Neural cell (in vitro differentiated cells): ENCODE data around the gene RSPRY1. TPM values are rescaled to one million over a fixed set of nuclear protein-coding genes. Genes with fewer than 3 reads are reported as not detected.
A peak's percentile ranks its signal among the peaks of the same experiment; 100 is the strongest.

Source experiments
- H2AFZ ChIP-seq: fragments of 200-600, 300-800 bp; sonication (generic), shearing (Covaris generic); 2 replicates; pipeline ENCODE4 v1.6.0; 2014; ENCODE audit warnings: low read depth, mild to moderate bottlenecking, antibody characterized with exemption, low read length, moderate library complexity
- H3F3A ChIP-seq: fragments of 200-600 bp; shearing (Covaris generic); 2 replicates; pipeline ENCODE4 v1.6.1; 2016; ENCODE audit warnings: mild to moderate bottlenecking, moderate library complexity, mixed read lengths, antibody characterized with exemption, low read length; ENCODE audit not compliant: insufficient read depth, poor library complexity, severe bottlenecking
- H3K27ac ChIP-seq: fragments of 200-600, 300-800 bp; sonication (generic), shearing (Covaris generic); 2 replicates; pipeline ENCODE4 v1.5.1; 2014; ENCODE audit warnings: mild to moderate bottlenecking, low read length, moderate library complexity
- H3K27me3 ChIP-seq: fragments of 300-800, 200-600 bp; sonication (generic), shearing (Covaris generic); 2 replicates; pipeline ENCODE4 v1.6.0; 2014; ENCODE audit warnings: mild to moderate bottlenecking, low read depth, low read length, moderate library complexity; ENCODE audit not compliant: insufficient read depth
- H3K36me3 ChIP-seq: fragments of 300-800, 200-600 bp; sonication (generic), shearing (Covaris generic); 2 replicates; pipeline ENCODE4 v1.5.1; 2014; ENCODE audit warnings: mild to moderate bottlenecking, antibody characterized with exemption, low read length, moderate library complexity; ENCODE audit not compliant: insufficient read depth
- H3K4me2 ChIP-seq: fragments of 300-800, 200-600 bp; sonication (generic), shearing (Covaris generic); 2 replicates; pipeline ENCODE4 v1.6.0; 2014; ENCODE audit warnings: mild to moderate bottlenecking, low read length
- H3K4me3 ChIP-seq: fragments of 300-800, 200-600 bp; sonication (generic), shearing (Covaris generic); 2 replicates; pipeline ENCODE4 v1.5.1; 2014; ENCODE audit warnings: mild to moderate bottlenecking, low read length, moderate library complexity
- H3K79me2 ChIP-seq: fragments of 200-600 bp; shearing (Covaris generic); replicated peaks from 2 replicates; pipeline ENCODE4 v1.6.0; 2014; ENCODE audit warnings: mild to moderate bottlenecking, low read length, moderate library complexity; ENCODE audit not compliant: insufficient read depth
- H3K9ac ChIP-seq: fragments of 300-800, 200-600 bp; sonication (generic), shearing (Covaris generic); 2 replicates; pipeline ENCODE4 v1.6.1; 2016; ENCODE audit warnings: mild to moderate bottlenecking, low read length, mixed read lengths
- H3K9me2 ChIP-seq: fragments of 200-600 bp; shearing (Covaris generic); 2 replicates; pipeline ENCODE4 v1.6.1; 2016; ENCODE audit warnings: mild to moderate bottlenecking, low read length, mixed read lengths; ENCODE audit not compliant: insufficient read depth
- H3K9me3 ChIP-seq: fragments of 200-600, 300-800 bp; sonication (generic), shearing (Covaris generic); 2 replicates; pipeline ENCODE4 v1.6.1; 2016; ENCODE audit warnings: mild to moderate bottlenecking, mixed run types, low read length, moderate library complexity, mixed read lengths
- H4K20me1 ChIP-seq: fragments of 200-600 bp; shearing (Covaris generic); 2 replicates; pipeline ENCODE4 v1.6.1; 2016; ENCODE audit warnings: mild to moderate bottlenecking, mixed run types; ENCODE audit not compliant: insufficient read depth
- CTCF ChIP-seq: fragments of 450-650 bp; IDR thresholded peaks from 2 replicates; pipeline ENCODE4 v1.5.1; 2014; ENCODE audit warnings: antibody characterized with exemption, mild to moderate bottlenecking, moderate library complexity; ENCODE audit not compliant: poor library complexity, severe bottlenecking
- EP300 ChIP-seq: fragments of 450-650 bp; conservative IDR thresholded peaks from 2 replicates; pipeline ENCODE4 v1.6.1; 2014; ENCODE audit warnings: antibody characterized with exemption, mild to moderate bottlenecking, moderate library complexity; ENCODE audit not compliant: poor library complexity, severe bottlenecking
- EZH2 ChIP-seq: fragments of 200-600, 300-800 bp; shearing (Covaris generic), sonication (generic); IDR thresholded peaks from 2 replicates; pipeline ENCODE4 v1.6.1; 2014; ENCODE audit warnings: antibody characterized with exemption, low read length, borderline replicate concordance, mild to moderate bottlenecking; ENCODE audit not compliant: insufficient read depth, poor library complexity, severe bottlenecking
- MXI1 ChIP-seq: fragments of 450-650 bp; conservative IDR thresholded peaks from 2 replicates; pipeline ENCODE4 v1.6.1; 2014; ENCODE audit warnings: antibody characterized with exemption, mild to moderate bottlenecking; ENCODE audit not compliant: poor library complexity, severe bottlenecking
- POLR2AphosphoS5 ChIP-seq: IDR thresholded peaks from 2 replicates; pipeline ENCODE4 v1.6.1; 2012
- RAD21 ChIP-seq: fragments of 450-650 bp; conservative IDR thresholded peaks from 2 replicates; pipeline ENCODE4 v1.6.1; 2014; ENCODE audit warnings: antibody characterized with exemption, mild to moderate bottlenecking, moderate library complexity
- SMC3 ChIP-seq: fragments of 450-650 bp; conservative IDR thresholded peaks from 2 replicates; pipeline ENCODE4 v1.6.1; 2014; ENCODE audit warnings: antibody characterized with exemption, mild to moderate bottlenecking, moderate library complexity; ENCODE audit not compliant: poor library complexity
- TAF1 ChIP-seq: IDR thresholded peaks from 2 replicates; pipeline ENCODE4 v1.6.1; 2012; ENCODE audit warnings: low read depth
- polyA plus RNA-seq: library from polyadenylated mRNA; depleted of rRNA; stranded (reverse); fragments of >200 nt; gene quantifications from 2 replicates; pipeline ENCODE4 v1.2.3, GENCODE V29; 2014
- TF ChIP-seq, protein P1 (sequence below): IDR thresholded peaks from 2 replicates; pipeline ENCODE4 v1.6.1; 2012; ENCODE audit warnings: borderline replicate concordance

The RSPRY1 gene
- polyA plus RNA-seq, 1 donor from 2014 or later, result 62.0 TPM

GRCh38 chr16:57284952-57285363 is 98.8 kb downstream of the RSPRY1 start:
- Histone ChIP-seq H3F3A (no peaks in the 10 kb centered on the region), H3K9ac (peak overlapping the region; percentile 20), H3K4me2 (peak overlapping the region; percentile 10), H3K9me2 (no peaks in the 10 kb centered on the region), H3K9me3 (no peaks in the 10 kb centered on the region), H3K36me3 (no peaks in the 10 kb centered on the region), H4K20me1 (no peaks in the 10 kb centered on the region), H3K79me2 (no peaks in the 10 kb centered on the region), H3K4me3 (peak overlapping the region; percentile 69), H3K27ac (no peak overlapping the region), H2AFZ (no peak overlapping the region), H3K27me3 (peaks cover 35% of the 10 kb centered on the region)
- TF ChIP-seq POLR2AphosphoS5 (no peak), CTCF (no peak), SMC3 (no peak), EZH2 (peak; percentile 36)

- no peak overlapping the region for H3K9ac ChIP-seq
- no peaks in the 10 kb centered on the region for H3F3A ChIP-seq
- H3K27ac ChIP-seq, result no peak overlapping the region
- H3K9me3 ChIP-seq, result no peaks in the 10 kb centered on the region
- no peaks in the 10 kb centered on the region for H4K20me1 ChIP-seq
- no peak overlapping the region for H3K4me2 ChIP-seq
- peaks cover 35% of the 10 kb centered on the region for H3K27me3 ChIP-seq
- no peaks in the 10 kb centered on the region for H3K36me3 ChIP-seq
- no peaks in the 10 kb centered on the region for H3K79me2 ChIP-seq
- no peaks in the 10 kb centered on the region for H3K9me2 ChIP-seq
- TF ChIP-seq EZH2 (no peak), MXI1 (no peak), SMC3 (no peak), POLR2AphosphoS5 (no peak), TAF1 (no peak), EP300 (no peak), RAD21 (no peak), CTCF (no peak)
- TF ChIP-seq, protein P1, sequence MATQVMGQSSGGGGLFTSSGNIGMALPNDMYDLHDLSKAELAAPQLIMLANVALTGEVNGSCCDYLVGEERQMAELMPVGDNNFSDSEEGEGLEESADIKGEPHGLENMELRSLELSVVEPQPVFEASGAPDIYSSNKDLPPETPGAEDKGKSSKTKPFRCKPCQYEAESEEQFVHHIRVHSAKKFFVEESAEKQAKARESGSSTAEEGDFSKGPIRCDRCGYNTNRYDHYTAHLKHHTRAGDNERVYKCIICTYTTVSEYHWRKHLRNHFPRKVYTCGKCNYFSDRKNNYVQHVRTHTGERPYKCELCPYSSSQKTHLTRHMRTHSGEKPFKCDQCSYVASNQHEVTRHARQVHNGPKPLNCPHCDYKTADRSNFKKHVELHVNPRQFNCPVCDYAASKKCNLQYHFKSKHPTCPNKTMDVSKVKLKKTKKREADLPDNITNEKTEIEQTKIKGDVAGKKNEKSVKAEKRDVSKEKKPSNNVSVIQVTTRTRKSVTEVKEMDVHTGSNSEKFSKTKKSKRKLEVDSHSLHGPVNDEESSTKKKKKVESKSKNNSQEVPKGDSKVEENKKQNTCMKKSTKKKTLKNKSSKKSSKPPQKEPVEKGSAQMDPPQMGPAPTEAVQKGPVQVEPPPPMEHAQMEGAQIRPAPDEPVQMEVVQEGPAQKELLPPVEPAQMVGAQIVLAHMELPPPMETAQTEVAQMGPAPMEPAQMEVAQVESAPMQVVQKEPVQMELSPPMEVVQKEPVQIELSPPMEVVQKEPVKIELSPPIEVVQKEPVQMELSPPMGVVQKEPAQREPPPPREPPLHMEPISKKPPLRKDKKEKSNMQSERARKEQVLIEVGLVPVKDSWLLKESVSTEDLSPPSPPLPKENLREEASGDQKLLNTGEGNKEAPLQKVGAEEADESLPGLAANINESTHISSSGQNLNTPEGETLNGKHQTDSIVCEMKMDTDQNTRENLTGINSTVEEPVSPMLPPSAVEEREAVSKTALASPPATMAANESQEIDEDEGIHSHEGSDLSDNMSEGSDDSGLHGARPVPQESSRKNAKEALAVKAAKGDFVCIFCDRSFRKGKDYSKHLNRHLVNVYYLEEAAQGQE, result no peak
- H3K4me3 ChIP-seq, result peak overlapping the region; percentile 69
- no peak overlapping the region for H2AFZ ChIP-seq
Observed at GRCh38 chr16:57285379-57285778, 99.2 kb downstream of the RSPRY1 start.
